ENCODE results near the gene CCDC192.
"Not testable (repeated sequence)": the region's sequence is repeated elsewhere in the genome, so short reads cannot be mapped to it uniquely, and the experiment has no call there.

CCDC192 gene

DNA sequence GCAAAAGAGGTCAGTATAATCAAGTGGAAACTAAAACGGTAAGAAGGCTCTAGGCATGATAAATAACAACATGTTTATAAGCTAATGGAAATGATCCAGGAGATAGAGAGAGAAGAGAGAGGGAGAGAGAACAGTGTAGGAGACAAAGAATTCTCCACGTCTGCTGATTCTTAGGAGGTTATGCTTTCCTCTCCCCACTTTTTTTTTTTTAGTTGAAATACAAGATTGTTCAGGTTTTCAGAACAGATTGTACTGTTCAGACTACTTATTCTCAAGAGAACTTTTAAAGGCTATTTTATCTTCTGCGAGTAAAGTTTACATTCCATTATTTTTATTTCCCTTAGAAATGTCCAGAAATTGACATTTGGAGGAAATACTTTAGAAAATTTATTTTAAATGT lies 4.0 kb downstream of the CCDC192 start:
- no peak overlapping the region for H3K4me3 ChIP-seq (ENCODE audit: low read depth, low read length)
- peak; percentile 47 for DNase-seq (ENCODE audit: low read depth)
- TF ChIP-seq, protein P1, sequence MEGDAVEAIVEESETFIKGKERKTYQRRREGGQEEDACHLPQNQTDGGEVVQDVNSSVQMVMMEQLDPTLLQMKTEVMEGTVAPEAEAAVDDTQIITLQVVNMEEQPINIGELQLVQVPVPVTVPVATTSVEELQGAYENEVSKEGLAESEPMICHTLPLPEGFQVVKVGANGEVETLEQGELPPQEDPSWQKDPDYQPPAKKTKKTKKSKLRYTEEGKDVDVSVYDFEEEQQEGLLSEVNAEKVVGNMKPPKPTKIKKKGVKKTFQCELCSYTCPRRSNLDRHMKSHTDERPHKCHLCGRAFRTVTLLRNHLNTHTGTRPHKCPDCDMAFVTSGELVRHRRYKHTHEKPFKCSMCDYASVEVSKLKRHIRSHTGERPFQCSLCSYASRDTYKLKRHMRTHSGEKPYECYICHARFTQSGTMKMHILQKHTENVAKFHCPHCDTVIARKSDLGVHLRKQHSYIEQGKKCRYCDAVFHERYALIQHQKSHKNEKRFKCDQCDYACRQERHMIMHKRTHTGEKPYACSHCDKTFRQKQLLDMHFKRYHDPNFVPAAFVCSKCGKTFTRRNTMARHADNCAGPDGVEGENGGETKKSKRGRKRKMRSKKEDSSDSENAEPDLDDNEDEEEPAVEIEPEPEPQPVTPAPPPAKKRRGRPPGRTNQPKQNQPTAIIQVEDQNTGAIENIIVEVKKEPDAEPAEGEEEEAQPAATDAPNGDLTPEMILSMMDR (conservative IDR thresholded peaks at IDR 0.05; ENCODE audit: low read depth, low read length), result no peak

DNA sequence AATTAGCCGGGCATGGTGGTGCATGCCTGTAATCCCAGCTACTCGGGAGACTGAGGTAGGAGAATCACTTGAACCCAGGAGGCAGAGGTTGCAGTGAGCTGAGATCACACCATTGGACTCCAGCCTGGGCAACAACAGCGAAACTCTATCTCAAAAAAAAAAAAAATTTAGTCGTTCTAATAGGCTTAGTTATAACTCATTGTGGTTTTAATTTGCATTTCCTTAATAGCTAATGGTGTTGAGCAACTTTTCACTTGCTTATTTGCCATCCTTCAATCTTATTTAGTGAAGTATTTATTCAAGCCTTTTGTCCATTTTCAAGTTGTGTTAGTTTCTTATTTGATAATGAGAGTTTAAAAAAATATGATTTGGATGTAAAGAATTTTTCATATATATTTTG lies 9.9 kb downstream of the CCDC192 start:
- H3K4me3 ChIP-seq (ENCODE audit: low read depth, low read length); DNase-seq (ENCODE audit: low read depth): not testable (repeated sequence)

DNA sequence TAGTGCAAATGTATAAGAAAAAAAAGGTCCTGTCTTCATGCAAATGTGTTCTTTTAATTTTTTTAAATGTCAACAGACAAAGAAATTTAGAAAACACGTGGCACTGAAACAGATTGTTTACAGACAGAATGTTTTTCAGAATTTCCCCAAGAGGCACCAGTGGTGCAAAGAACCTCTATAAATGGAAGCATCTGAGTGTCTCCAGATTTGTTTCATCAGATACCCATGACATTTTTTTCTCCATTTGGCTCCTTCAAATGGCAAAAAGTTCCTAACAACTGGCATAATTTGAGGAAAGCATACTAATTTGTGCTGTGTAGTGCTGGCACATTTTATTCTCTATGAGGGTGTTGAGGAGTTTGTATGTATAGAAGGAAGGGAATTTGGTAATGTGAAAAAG lies 15.0 kb downstream of the CCDC192 start:
- no peak for DNase-seq (ENCODE audit: low read depth)
- H3K4me3 ChIP-seq (ENCODE audit: low read depth, low read length), result no peak overlapping the region
- TF ChIP-seq, protein P1 (conservative IDR thresholded peaks at IDR 0.05; ENCODE audit: low read depth, low read length), result no peak

DNA sequence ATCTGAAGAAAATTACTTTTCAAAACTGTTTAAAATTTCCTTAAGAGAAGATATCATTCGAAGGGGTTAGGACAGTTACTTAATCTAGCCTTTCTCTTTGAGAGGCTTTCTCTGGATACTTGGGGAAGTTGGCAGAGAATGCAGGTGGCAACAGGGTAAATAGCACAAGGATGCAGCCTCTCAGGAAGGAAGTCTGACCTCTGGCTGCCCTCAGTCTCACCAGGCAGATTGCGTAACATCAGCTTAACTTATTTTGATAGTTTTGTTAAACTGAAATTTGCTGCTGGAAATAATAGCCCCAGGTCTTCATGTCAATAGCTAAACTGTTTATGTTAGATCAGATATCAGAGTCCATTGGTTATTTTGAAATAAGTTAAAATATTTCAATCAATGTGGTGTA lies 20.4 kb downstream of the CCDC192 start:
- peak; percentile 62 for DNase-seq (ENCODE audit: low read depth)
- no peak overlapping the region for H3K4me3 ChIP-seq (ENCODE audit: low read depth, low read length)
- TF ChIP-seq, protein P1 (conservative IDR thresholded peaks at IDR 0.05; ENCODE audit: low read depth, low read length), result no peak

DNA sequence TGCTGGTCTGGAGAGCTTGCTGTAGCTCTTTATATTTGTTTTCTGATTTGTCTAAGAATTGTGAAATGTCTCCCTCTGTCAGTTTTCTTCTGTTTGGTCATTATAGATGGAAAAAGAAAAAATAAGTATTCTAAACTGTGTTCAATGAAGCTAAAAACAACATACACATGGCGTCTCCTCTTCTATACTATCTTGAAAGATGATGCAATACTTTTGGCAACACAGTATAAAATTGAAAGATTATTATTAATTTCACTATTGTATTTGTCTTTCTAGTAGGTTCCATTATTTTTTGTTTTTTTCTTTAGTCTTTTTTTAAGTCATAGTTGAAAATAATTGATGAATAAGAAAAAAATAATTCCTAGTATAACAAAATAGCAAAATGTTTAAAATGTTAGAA lies 22.5 kb downstream of the CCDC192 start:
- no peak for DNase-seq (ENCODE audit: low read depth)
- TF ChIP-seq, protein P1 (conservative IDR thresholded peaks at IDR 0.05; ENCODE audit: low read depth, low read length), result no peak

DNA sequence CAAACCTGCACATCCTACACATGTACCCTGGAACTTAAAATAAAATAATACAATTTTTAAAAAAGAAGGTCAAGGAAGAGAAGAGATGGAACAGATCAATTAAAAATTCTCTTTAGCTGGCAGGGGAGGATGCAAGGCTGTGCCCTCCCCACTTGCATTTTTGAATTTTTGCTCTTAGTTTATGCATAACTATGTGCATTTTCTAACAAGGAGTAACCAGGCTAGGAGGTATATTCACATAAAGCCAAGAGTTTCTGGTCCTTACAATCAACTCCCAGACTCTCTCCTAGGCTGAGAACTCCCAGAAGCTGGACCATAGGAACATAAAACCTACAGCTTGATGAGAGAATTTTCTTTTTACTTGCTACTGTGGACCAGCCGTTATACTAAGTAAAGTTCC lies 29.8 kb downstream of the CCDC192 start:
- DNase-seq (ENCODE audit: low read depth), result no peak
- TF ChIP-seq, protein P1 (conservative IDR thresholded peaks at IDR 0.05; ENCODE audit: low read depth, low read length), result no peak
- no peak overlapping the region for H3K4me3 ChIP-seq (ENCODE audit: low read depth, low read length)

More for the DNA sequence above, 22.5 kb downstream of the CCDC192 start:
- H3K4me3 ChIP-seq (ENCODE audit: low read depth, low read length), result no peak overlapping the region

DNA sequence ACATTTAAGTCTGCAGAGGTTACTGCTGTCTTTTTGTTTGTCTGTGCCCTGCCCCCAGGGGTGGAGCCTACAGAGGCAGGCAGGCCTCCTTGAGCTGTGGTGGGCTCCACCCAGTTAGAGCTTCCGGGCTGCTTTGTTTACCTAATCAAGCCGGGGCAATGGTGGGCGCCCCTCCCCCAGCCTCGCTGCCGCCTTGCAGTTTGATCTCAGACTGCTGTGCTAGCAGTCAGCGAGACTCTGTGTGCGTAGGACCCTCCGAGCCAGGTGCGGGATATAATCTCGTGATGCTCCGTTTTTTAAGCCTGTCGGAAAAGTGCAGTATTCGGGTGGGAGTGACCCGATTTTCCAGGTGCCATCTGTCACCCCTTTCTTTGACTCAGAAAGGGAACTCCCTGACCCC lies 36.2 kb downstream of the CCDC192 start:
- H3K4me3 ChIP-seq (ENCODE audit: low read depth, low read length), result peak overlapping the region; percentile 23
- not testable (repeated sequence) for DNase-seq (ENCODE audit: low read depth)

DNA sequence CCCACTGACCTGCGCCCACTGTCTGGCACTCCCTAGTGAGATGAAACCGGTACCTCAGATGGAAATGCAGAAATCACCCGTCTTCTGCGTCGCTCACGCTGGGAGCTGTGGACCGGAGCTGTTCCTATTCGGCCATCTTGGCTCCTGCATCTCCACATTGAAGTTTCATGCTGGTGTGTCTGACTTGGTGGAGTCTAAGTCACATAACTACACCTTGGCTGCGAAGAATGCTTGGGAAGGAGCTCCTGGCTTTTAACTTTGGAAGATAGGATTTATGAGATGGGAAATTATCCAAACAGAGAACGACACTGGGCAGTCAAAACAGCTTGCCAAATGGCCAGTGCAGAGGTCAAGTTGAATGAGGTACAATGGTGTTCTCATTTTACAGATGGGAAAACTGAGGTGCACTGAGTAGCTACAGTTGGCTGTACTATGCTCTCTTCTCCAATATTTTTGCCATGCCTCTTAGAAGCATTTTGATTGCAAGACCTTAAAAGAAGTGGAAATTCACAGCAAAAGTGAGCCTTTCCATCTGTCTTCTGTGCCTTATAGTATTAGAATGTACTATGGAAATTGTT lies 36.7 kb downstream of the CCDC192 start:
- TF ChIP-seq, protein P1 (conservative IDR thresholded peaks at IDR 0.05; ENCODE audit: low read depth, low read length), result no peak
- no peak for DNase-seq (ENCODE audit: low read depth)
- no peak overlapping the region for H3K4me3 ChIP-seq (ENCODE audit: low read depth, low read length)

All from choroid plexus epithelial cell (primary cell).